Naive B cell (primary cell): ENCODE data around the gene FOXC2. TPM values are rescaled to one million over a fixed set of nuclear protein-coding genes. Genes with fewer than 3 reads are reported as not detected.

Experiments used
- ATAC-seq, 2 donors: fragments of 150-1000 bp; cut with Tn5 transposase; 2 replicates each; pipeline ENCODE4 v1.10.0; 2021; ENCODE audit warnings: low read depth in 2 of 2, mild to moderate bottlenecking in 2 of 2, moderate library complexity in 2 of 2
- DNase-seq: peaks from one replicate; pipeline ENCODE4 v3.0.0; 2022
- H3K27ac Mint-ChIP-seq, 6 donors: one replicate each; pipeline ENCODE4 v1.8.0; 2020 to 2022; ENCODE audit warnings: mild to moderate bottlenecking in 6 of 6, mixed read lengths in 6 of 6, moderate library complexity in 5 of 6, inconsistent platforms in 2 of 6
- H3K27me3 Mint-ChIP-seq, 3 donors: one replicate each; pipeline ENCODE4 v1.8.0; 2021 to 2022; ENCODE audit warnings: mixed read lengths in 3 of 3, mild to moderate bottlenecking in 1 of 3
- H3K36me3 Mint-ChIP-seq, 2 donors: one replicate each; pipeline ENCODE4 v1.8.0; 2020 to 2022; ENCODE audit warnings: mixed read lengths in 2 of 2, inconsistent platforms in 1 of 2, mild to moderate bottlenecking in 1 of 2
- H3K4me1 Mint-ChIP-seq, 3 donors: one replicate each; pipeline ENCODE4 v1.8.0; 2020 to 2022; ENCODE audit warnings: mixed read lengths in 3 of 3, inconsistent platforms in 1 of 3, mild to moderate bottlenecking in 1 of 3, moderate library complexity in 1 of 3
- H3K4me3 Mint-ChIP-seq, 8 donors: one replicate each; pipeline ENCODE4 v1.8.0; 2020 to 2022; ENCODE audit warnings: mild to moderate bottlenecking in 8 of 8, mixed read lengths in 8 of 8, moderate library complexity in 8 of 8, inconsistent platforms in 2 of 8
- H3K9me3 Mint-ChIP-seq, 7 donors: one replicate each; pipeline ENCODE4 v1.8.0; 2020 to 2022; ENCODE audit warnings: mixed read lengths in 7 of 7, mild to moderate bottlenecking in 5 of 7, inconsistent platforms in 2 of 7, moderate library complexity in 1 of 7
- polyA plus RNA-seq, 6 donors: library from polyadenylated mRNA; unstranded; fragments of 300-500 nt; fragmentation: Illumina TruSeq; gene quantifications; one replicate each; pipeline ENCODE4 v1.2.3, GENCODE V29; 2021; ENCODE audit warnings: low read depth in 6 of 6

The FOXC2 gene
- polyA plus RNA-seq, 6 donors from 2014 or later, result not detected

GRCh38 chr16:86538196-86538780 is 28.3 kb upstream of the FOXC2 start:
- no peaks in the 10 kb centered on the region for H3K9me3 Mint-ChIP-seq
- H3K36me3 Mint-ChIP-seq, result peaks cover 5 to 8% of the 10 kb centered on the region in 2 donors
- H3K27me3 Mint-ChIP-seq, result no peaks in the 10 kb centered on the region
- ATAC-seq (no peak), DNase-seq (no peak)
- H3K4me3 Mint-ChIP-seq, result peak overlapping the region in 1 of 8 donors; percentile 68
- H3K27ac Mint-ChIP-seq, result no peak overlapping the region
- no peaks in the 10 kb centered on the region for H3K4me1 Mint-ChIP-seq

GRCh38 chr16:86540894-86541293 is 25.7 kb upstream of the FOXC2 start:
- Mint-ChIP-seq H3K36me3 (peaks cover 18 to 21% of the 10 kb centered on the region in 2 donors), H3K9me3 (peaks cover 0 to 2% (median 0%) of the 10 kb centered on the region in 7 donors), H3K4me3 (no peak overlapping the region), H3K27ac (no peak overlapping the region), H3K27me3 (no peaks in the 10 kb centered on the region), H3K4me1 (no peaks in the 10 kb centered on the region)
- DNase-seq (no peak), ATAC-seq (no peak)

- Mint-ChIP-seq H3K27me3 (no peaks in the 10 kb centered on the region), H3K4me1 (peaks cover 0 to under 1% (median 0%) of the 10 kb centered on the region in 3 donors), H3K9me3 (peaks cover 0 to 2% (median 0%) of the 10 kb centered on the region in 7 donors), H3K4me3 (no peak overlapping the region), H3K36me3 (peaks cover 18 to 21% of the 10 kb centered on the region in 2 donors), H3K27ac (no peak overlapping the region)
- ATAC-seq (no peak), DNase-seq (no peak)
Observed at GRCh38 chr16:86541560-86541959, 25.1 kb upstream of the FOXC2 start.

- no peak for DNase-seq
- H3K4me1 Mint-ChIP-seq, result peaks cover 0 to 2% (median 0%) of the 10 kb centered on the region in 3 donors
- ATAC-seq, result no peak
- no peaks in the 10 kb centered on the region for H3K27me3 Mint-ChIP-seq
- H3K36me3 Mint-ChIP-seq, result peaks cover 22 to 23% of the 10 kb centered on the region in 2 donors
- peaks cover 0 to 2% (median 0%) of the 10 kb centered on the region in 7 donors for H3K9me3 Mint-ChIP-seq
- H3K27ac Mint-ChIP-seq, result peak overlapping the region in 1 of 6 donors; percentile 41
- no peak overlapping the region for H3K4me3 Mint-ChIP-seq
Observed at GRCh38 chr16:86542756-86543750, 23.6 kb upstream of the FOXC2 start.

- Mint-ChIP-seq H3K27ac (no peak overlapping the region), H3K9me3 (peaks cover 0 to 2% (median 0%) of the 10 kb centered on the region in 7 donors), H3K4me1 (peaks cover 0 to 2% (median 0%) of the 10 kb centered on the region in 3 donors), H3K36me3 (peaks cover 19 to 24% of the 10 kb centered on the region in 2 donors), H3K27me3 (no peaks in the 10 kb centered on the region), H3K4me3 (no peak overlapping the region)
- ATAC-seq, result no peak
- DNase-seq, result no peak
Observed at GRCh38 chr16:86545481-86545880, 21.1 kb upstream of the FOXC2 start.

- Mint-ChIP-seq H3K36me3 (peaks cover 19 to 24% of the 10 kb centered on the region in 2 donors), H3K4me3 (no peak overlapping the region), H3K27me3 (no peaks in the 10 kb centered on the region), H3K4me1 (peaks cover 0 to 2% (median 0%) of the 10 kb centered on the region in 3 donors), H3K9me3 (peaks cover 0 to 2% (median 0%) of the 10 kb centered on the region in 7 donors), H3K27ac (no peak overlapping the region)
- no peak for DNase-seq
- ATAC-seq, result no peak
Observed at GRCh38 chr16:86545954-86546637, 20.5 kb upstream of the FOXC2 start.

- no peaks in the 10 kb centered on the region for H3K27me3 Mint-ChIP-seq
- peaks cover 19 to 24% of the 10 kb centered on the region in 2 donors for H3K36me3 Mint-ChIP-seq
- peaks cover 0 to 2% (median 0%) of the 10 kb centered on the region in 3 donors for H3K4me1 Mint-ChIP-seq
- ATAC-seq (no peak), DNase-seq (no peak)
- H3K4me3 Mint-ChIP-seq, result no peak overlapping the region
- no peak overlapping the region for H3K27ac Mint-ChIP-seq
- H3K9me3 Mint-ChIP-seq, result peaks cover 0 to 2% (median 0%) of the 10 kb centered on the region in 7 donors
Observed at GRCh38 chr16:86546638-86547013, 20.0 kb upstream of the FOXC2 start.

DNA sequence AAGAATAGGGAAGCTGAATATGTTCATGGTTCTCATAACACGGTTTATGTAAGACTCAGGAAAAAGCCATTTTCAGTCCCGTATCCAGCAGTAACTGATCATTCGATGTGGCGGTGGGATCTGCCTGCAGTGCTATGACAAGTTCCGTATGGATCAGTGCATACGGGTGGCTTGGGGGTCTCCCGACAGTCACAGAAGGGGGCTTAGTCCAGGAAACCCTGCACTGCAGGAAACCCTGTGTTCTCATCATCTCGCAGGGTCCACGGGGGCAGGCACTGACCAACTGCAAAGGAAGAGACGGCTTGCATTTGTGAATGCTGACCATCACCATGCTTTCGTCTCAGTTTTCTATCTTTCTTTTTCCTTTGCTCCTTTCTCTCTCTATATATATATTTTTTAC is 19.3 kb upstream of the FOXC2 start:
- Mint-ChIP-seq H3K27ac (no peak overlapping the region), H3K27me3 (no peaks in the 10 kb centered on the region), H3K9me3 (peaks cover 0 to 2% (median 0%) of the 10 kb centered on the region in 7 donors), H3K36me3 (peaks cover 19 to 24% of the 10 kb centered on the region in 2 donors), H3K4me1 (peaks cover 0 to 2% (median 1%) of the 10 kb centered on the region in 3 donors), H3K4me3 (no peak overlapping the region)
- ATAC-seq (no peak), DNase-seq (no peak)

- Mint-ChIP-seq H3K4me3 (no peak overlapping the region), H3K9me3 (peaks cover 0 to 2% (median 0%) of the 10 kb centered on the region in 7 donors), H3K36me3 (peaks cover 14 to 16% of the 10 kb centered on the region in 2 donors), H3K4me1 (peaks cover 6 to 12% (median 11%) of the 10 kb centered on the region in 3 donors), H3K27ac (no peak overlapping the region), H3K27me3 (no peaks in the 10 kb centered on the region)
- DNase-seq (no peak), ATAC-seq (no peak)
Observed at GRCh38 chr16:86549076-86549892, 17.3 kb upstream of the FOXC2 start.

GRCh38 chr16:86549893-86550190 is 16.8 kb upstream of the FOXC2 start:
- no peaks in the 10 kb centered on the region for H3K27me3 Mint-ChIP-seq
- peaks cover 7 to 14% (median 13%) of the 10 kb centered on the region in 3 donors for H3K4me1 Mint-ChIP-seq
- peaks cover 8 to 11% of the 10 kb centered on the region in 2 donors for H3K36me3 Mint-ChIP-seq

DNA sequence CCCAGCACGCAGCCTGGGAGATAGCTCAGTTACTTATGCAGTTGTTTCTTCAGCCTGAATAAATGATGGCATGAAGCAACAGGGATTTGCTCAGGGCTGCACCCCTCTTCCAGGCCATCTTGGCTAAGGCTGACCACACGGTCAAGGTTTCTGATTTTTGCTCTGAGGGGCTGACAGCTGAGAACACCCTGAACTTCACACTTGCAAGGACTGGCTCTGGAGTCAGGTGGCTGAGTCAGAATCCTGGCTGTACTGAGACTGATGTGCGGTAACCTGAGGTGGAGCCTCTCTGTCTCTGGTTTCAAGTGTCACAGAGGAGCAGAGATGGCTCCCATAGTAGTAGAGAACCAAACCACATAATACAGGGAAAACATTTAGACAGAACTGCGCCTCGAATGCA is 16.3 kb upstream of the FOXC2 start:
- peaks cover 11 to 18% (median 17%) of the 10 kb centered on the region in 3 donors for H3K4me1 Mint-ChIP-seq
- ATAC-seq (no peak), DNase-seq (no peak)
- no peaks in the 10 kb centered on the region for H3K9me3 Mint-ChIP-seq
- no peaks in the 10 kb centered on the region for H3K27me3 Mint-ChIP-seq
- peaks cover 6% of the 10 kb centered on the region in 2 donors for H3K36me3 Mint-ChIP-seq
- H3K27ac Mint-ChIP-seq, result no peak overlapping the region
- peak overlapping the region in 1 of 8 donors; percentile 27 for H3K4me3 Mint-ChIP-seq

More at GRCh38 chr16:86549893-86550190, 16.8 kb upstream of the FOXC2 start:
- ATAC-seq, result no peak
- Mint-ChIP-seq H3K9me3 (no peaks in the 10 kb centered on the region), H3K4me3 (no peak overlapping the region), H3K27ac (no peak overlapping the region)
- no peak for DNase-seq

DNA sequence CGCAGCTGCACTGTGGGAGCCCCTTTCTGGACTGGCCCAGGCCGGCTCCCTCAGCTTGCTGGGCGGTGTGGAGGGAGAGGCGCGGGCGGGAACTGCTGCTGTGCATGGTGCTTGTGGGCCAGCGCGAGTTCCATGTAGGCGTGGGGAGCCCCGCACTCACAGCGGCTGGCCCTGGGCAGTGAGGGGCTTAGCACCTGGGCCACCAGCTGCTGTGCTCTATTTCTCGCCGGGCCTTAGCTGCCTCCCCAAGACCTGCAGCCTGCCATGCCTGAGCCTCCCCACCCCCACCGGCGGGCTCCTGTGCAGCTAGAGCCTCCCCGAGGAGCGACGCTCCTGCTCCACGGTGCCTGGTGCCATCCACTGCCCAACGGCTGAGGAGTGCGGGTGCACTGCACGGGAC is 13.3 kb upstream of the FOXC2 start:
- Mint-ChIP-seq H3K9me3 (no peaks in the 10 kb centered on the region), H3K27ac (no peak overlapping the region)

GRCh38 chr16:86554599-86554916 is 12.1 kb upstream of the FOXC2 start:
- Mint-ChIP-seq H3K4me1 (peaks cover 11 to 22% (median 19%) of the 10 kb centered on the region in 3 donors), H3K9me3 (no peaks in the 10 kb centered on the region), H3K4me3 (peak overlapping the region; percentile 90 to 98 (median 94)), H3K27me3 (peaks cover 10 to 17% (median 16%) of the 10 kb centered on the region in 3 donors), H3K27ac (peak overlapping the region; percentile 88 to 99 (median 98)), H3K36me3 (no peaks in the 10 kb centered on the region)
- DNase-seq (no peak), ATAC-seq (no peak)

More for the DNA sequence above, 13.3 kb upstream of the FOXC2 start:
- Mint-ChIP-seq H3K27me3 (peaks cover 5 to 9% (median 6%) of the 10 kb centered on the region in 3 donors), H3K4me3 (peak overlapping the region in 5 of 8 donors; percentile 6 to 95 (median 94)), H3K4me1 (peaks cover 11 to 22% (median 19%) of the 10 kb centered on the region in 3 donors), H3K36me3 (peaks cover 0 to under 1% of the 10 kb centered on the region in 2 donors)
- no peak for ATAC-seq
- no peak for DNase-seq
